ENCODE measurements around the gene PDE6H. TPM values are rescaled to one million over a fixed set of nuclear protein-coding genes. Genes with fewer than 3 reads are reported as not detected.

Gene PDE6H
- total RNA-seq, 3 donors from 2014 or later, result not detected

DNA sequence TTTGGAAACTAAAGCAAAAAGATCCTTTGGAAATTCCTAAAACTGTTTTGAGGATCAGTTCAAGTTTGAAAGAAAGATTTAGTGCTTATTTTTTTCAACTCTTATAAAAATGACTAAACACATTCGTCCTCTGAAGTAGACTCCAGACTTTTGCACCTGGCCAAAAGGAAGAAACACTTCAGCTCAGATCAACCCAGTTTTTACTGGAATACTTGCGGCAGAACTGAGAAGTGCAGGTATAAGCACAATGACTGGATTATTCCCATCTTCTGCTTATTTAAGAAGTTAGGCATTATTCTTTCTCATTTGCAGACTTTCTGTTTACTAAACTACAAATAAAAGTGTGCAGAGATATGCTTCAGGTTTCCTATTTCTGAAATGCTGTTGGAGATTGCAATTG is 41.9 kb downstream of the PDE6H start:
- DNase-seq (no peak), ATAC-seq (no peak)
- no peaks in the 10 kb centered on the region for H3K4me1 Mint-ChIP-seq (ENCODE audit: low read depth)
- H3K9me3 Mint-ChIP-seq, result no peaks in the 10 kb centered on the region
- H3K4me3 Mint-ChIP-seq, result no peak overlapping the region
- H3K27me3 Mint-ChIP-seq (ENCODE audit: low read depth), result peaks cover 5% of the 10 kb centered on the region
- H3K36me3 Mint-ChIP-seq (ENCODE audit: insufficient read depth), result no peaks in the 10 kb centered on the region

GRCh38 chr12:15015121-15015520 is 42.3 kb downstream of the PDE6H start:
- Mint-ChIP-seq H3K9me3 (no peaks in the 10 kb centered on the region), H3K4me1 (ENCODE audit: low read depth) (no peaks in the 10 kb centered on the region)
- no peak for DNase-seq

GRCh38 chr12:15020156-15020555 is 47.3 kb downstream of the PDE6H start:
- Mint-ChIP-seq H3K4me1 (ENCODE audit: low read depth) (no peaks in the 10 kb centered on the region), H3K4me3 (no peak overlapping the region), H3K9me3 (no peaks in the 10 kb centered on the region), H3K27me3 (ENCODE audit: low read depth) (peaks cover 7% of the 10 kb centered on the region), H3K36me3 (ENCODE audit: insufficient read depth) (no peaks in the 10 kb centered on the region)
- DNase-seq, result no peak
- ATAC-seq, result no peak

More at GRCh38 chr12:15015121-15015520, 42.3 kb downstream of the PDE6H start:
- peaks cover 4% of the 10 kb centered on the region for H3K27me3 Mint-ChIP-seq (ENCODE audit: low read depth)
- no peak for ATAC-seq
- no peaks in the 10 kb centered on the region for H3K36me3 Mint-ChIP-seq (ENCODE audit: insufficient read depth)
- H3K4me3 Mint-ChIP-seq, result no peak overlapping the region

Other genes with a start within 250 kb of the PDE6H start
- 100 to 1,000 TPM; 133 to 146 (median 140) TPM for gene WBP11, start 169.6 kb upstream of the PDE6H start, total RNA-seq
- gene C12orf60, start 169.4 kb upstream of the PDE6H start, total RNA-seq, result 1 to 10 TPM; 1.4 to 2.4 (median 1.6) TPM
- not detected for gene SMCO3, start 158.9 kb upstream of the PDE6H start, total RNA-seq
- gene ART4, start 129.5 kb upstream of the PDE6H start, total RNA-seq, result not detected
- under 1 TPM in 2 of 3 donors, not detected in 1; 0.52 to 0.55 TPM for gene MGP, start 87.2 kb upstream of the PDE6H start, total RNA-seq
- gene ERP27, start 34.5 kb upstream of the PDE6H start, total RNA-seq, result under 1 TPM; 0.24 to 0.35 (median 0.25) TPM
- gene ARHGDIB, start 11.4 kb upstream of the PDE6H start, total RNA-seq, result 100 to 1,000 TPM; 241 to 278 (median 247) TPM
- under 1 TPM in 1 of 3 donors, not detected in 2; 0.26 TPM for gene RERG, start 248.4 kb downstream of the PDE6H start, total RNA-seq

Measured in activated T-cell treated with anti-CD3 and anti-CD28 coated beads, Interleukin-2, amount 50 U/mL, for 4 hours (primary cell).